ENCODE results near the gene PTPRD.

- TF ChIP-seq EZH2 (IDR thresholded peaks at IDR 0.05) (no peak), POLR2AphosphoS5 (IDR thresholded peaks at IDR 0.05; ENCODE audit: borderline replicate concordance, low read depth, low read length) (no peak)
Measured at GRCh38 chr9:8428389-8428788, 2184.4 kb downstream of the PTPRD start.
